SK-N-SH treated with all-trans-retinoic acid at 6 μM for 48 hours (cell line): ENCODE measurements around the gene CCND3.

Source experiments
- ATAC-seq: fragments of 200-7000 bp; cut with Tn5 transposase; 3 replicates; pipeline ENCODE4 v1.9.1; 2020; ENCODE audit warnings: mild to moderate bottlenecking, moderate library complexity
- ARNTL ChIP-seq: fragments of 450-650 bp; formaldehyde crosslinking; IDR thresholded peaks from 2 replicates; pipeline ENCODE4 v1.5.0; 2020; ENCODE audit warnings: low read depth, mild to moderate bottlenecking, moderate library complexity, borderline replicate concordance
- BACH2 ChIP-seq: fragments of 250-450 bp; sonication (Bioruptor Pico); IDR thresholded peaks from 2 replicates; pipeline ENCODE4 v1.9.0; 2021; ENCODE audit warnings: mild to moderate bottlenecking, borderline replicate concordance
- CREB5 ChIP-seq: fragments of 250-450 bp; sonication (Bioruptor Pico); IDR thresholded peaks from 2 replicates; pipeline ENCODE4 v1.5.1; 2020; ENCODE audit warnings: low read depth, mild to moderate bottlenecking, moderate library complexity
- CSDC2 ChIP-seq: fragments of 250-450 bp; sonication (Bioruptor Pico); IDR thresholded peaks from 2 replicates; pipeline ENCODE4 v1.5.0; 2020; ENCODE audit warnings: mild to moderate bottlenecking, moderate library complexity
- CSRNP3 ChIP-seq: fragments of 250-450 bp; sonication (Bioruptor Pico); IDR thresholded peaks from 2 replicates; pipeline ENCODE4 v1.5.1; 2021; ENCODE audit warnings: mild to moderate bottlenecking, moderate library complexity
- ESRRG ChIP-seq: fragments of 250-450 bp; sonication (Bioruptor Pico); IDR thresholded peaks from 2 replicates; pipeline ENCODE4 v1.6.1; 2021; ENCODE audit warnings: mild to moderate bottlenecking
- GLIS3 ChIP-seq: fragments of 250-450 bp; sonication (Bioruptor Pico); IDR thresholded peaks from 2 replicates; pipeline ENCODE4 v1.5.0; 2020; ENCODE audit warnings: mild to moderate bottlenecking, moderate library complexity
- ISL1 ChIP-seq: fragments of 250-450 bp; sonication (Bioruptor Pico); IDR thresholded peaks from 2 replicates; pipeline ENCODE4 v2.1.2; 2022; ENCODE audit warnings: mild to moderate bottlenecking, moderate library complexity
- OSR1 ChIP-seq: fragments of 250-450 bp; sonication (Bioruptor Pico); IDR thresholded peaks from 2 replicates; pipeline ENCODE4 v1.8.0; 2022; ENCODE audit warnings: moderate library complexity, mild to moderate bottlenecking, inconsistent platforms
- PATZ1 ChIP-seq: fragments of 250-450 bp; sonication (Bioruptor Pico); IDR thresholded peaks from 2 replicates; pipeline ENCODE4 v1.8.0; 2020; ENCODE audit warnings: mild to moderate bottlenecking, moderate library complexity, borderline replicate concordance
- PPARA ChIP-seq: fragments of 250-450 bp; sonication (Bioruptor Pico); IDR thresholded peaks from 2 replicates; pipeline ENCODE4 v1.5.0; 2020; ENCODE audit warnings: mild to moderate bottlenecking, borderline replicate concordance
- RARB ChIP-seq: fragments of 250-450 bp; sonication (Bioruptor Pico); IDR thresholded peaks from 2 replicates; pipeline ENCODE4 v1.8.0; 2021; ENCODE audit warnings: mild to moderate bottlenecking, moderate library complexity
- TCF4 ChIP-seq: fragments of 250-450 bp; sonication (Bioruptor Pico); IDR thresholded peaks from 2 replicates; pipeline ENCODE4 v1.8.0; 2021; ENCODE audit warnings: mild to moderate bottlenecking, moderate library complexity, borderline replicate concordance
- TOX ChIP-seq: fragments of 250-450 bp; sonication (Bioruptor Pico); IDR thresholded peaks from 2 replicates; pipeline ENCODE4 v1.8.0; 2021; ENCODE audit warnings: mild to moderate bottlenecking, moderate library complexity, borderline replicate concordance
- TSHZ2 ChIP-seq: fragments of 250-450 bp; sonication (Bioruptor Pico); IDR thresholded peaks from 2 replicates; pipeline ENCODE4 v1.5.0; 2020; ENCODE audit warnings: mild to moderate bottlenecking, moderate library complexity
- ZC3H10 ChIP-seq: fragments of 250-450 bp; sonication (Bioruptor Pico); IDR thresholded peaks from 2 replicates; pipeline ENCODE4 v1.5.1; 2021; ENCODE audit warnings: mild to moderate bottlenecking, moderate library complexity
- ZFP3 ChIP-seq: fragments of 250-450 bp; sonication (Bioruptor Pico); IDR thresholded peaks from 2 replicates; pipeline ENCODE4 v1.5.0; 2020; ENCODE audit warnings: mild to moderate bottlenecking, moderate library complexity
- ZFP30 ChIP-seq: fragments of 450-650 bp; formaldehyde crosslinking; IDR thresholded peaks from 2 replicates; pipeline ENCODE4 v1.5.0; 2022; ENCODE audit warnings: mild to moderate bottlenecking, moderate library complexity
- ZNF70 ChIP-seq: fragments of 450-650 bp; formaldehyde crosslinking; IDR thresholded peaks from 2 replicates; pipeline ENCODE4 v1.5.0; 2020; ENCODE audit warnings: mild to moderate bottlenecking, moderate library complexity
- ZNF8 ChIP-seq: fragments of 450-650 bp; formaldehyde crosslinking; IDR thresholded peaks from 2 replicates; pipeline ENCODE4 v1.5.0; 2020; ENCODE audit warnings: mild to moderate bottlenecking, moderate library complexity

The CCND3 gene

GRCh38 chr6:41941280-41942066 lies at the start of gene CCND3:
Gene CCND3 (minus strand): TSS chr6:41941808. CDS start chr6:41941649, 159 bp downstream.
- no peak for TF ChIP-seq CSRNP3 (CRISPR knock-in tag)
- TF ChIP-seq ZNF70 (CRISPR knock-in tag): no peak
- TF ChIP-seq, all 23 proteins: peak for 0
- ATAC-seq: peak; percentile 93

DNA sequence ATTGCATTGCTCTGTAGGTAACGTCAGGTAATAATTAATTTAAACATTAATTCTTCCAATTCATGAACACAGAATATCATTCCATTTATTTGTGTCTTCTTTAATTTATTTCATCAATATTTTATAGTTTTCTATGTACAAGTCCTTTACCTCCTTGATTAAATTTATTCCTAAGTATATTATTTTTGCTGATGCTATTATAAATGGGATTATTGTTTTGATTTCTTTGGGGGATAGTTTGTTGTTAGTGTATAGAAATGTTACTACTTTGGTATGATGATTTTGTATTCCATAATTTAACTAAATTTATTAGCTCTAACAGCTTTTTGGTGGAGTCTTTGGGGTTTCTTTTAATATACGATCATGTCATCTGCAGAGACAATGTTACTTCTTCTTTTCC lies 44.7 kb upstream of the CCND3 start:
- ATAC-seq: no peak
- TF ChIP-seq OSR1 (CRISPR knock-in tag) (no peak), ZC3H10 (CRISPR knock-in tag) (no peak), ZNF70 (CRISPR knock-in tag) (no peak), ARNTL (CRISPR knock-in tag) (no peak)

DNA sequence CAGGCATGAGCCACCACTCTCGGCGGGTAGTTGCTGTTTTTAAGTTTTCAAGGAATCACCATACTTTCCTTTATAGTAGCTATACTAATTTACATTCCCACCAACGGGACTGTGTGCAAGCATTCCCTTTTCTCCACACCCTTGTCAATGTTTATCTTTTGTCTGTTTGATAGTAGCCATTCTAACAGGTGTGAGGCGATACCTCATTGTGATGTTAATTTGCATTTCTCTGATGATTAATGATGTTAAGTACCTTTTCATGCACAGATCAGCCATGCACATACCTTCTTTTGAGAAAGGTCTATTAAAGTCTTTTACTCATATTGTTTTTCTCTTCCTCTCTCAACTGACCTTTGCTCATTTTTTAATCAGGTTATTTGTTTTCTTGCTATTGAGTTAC lies 43.0 kb upstream of the CCND3 start:
- TF ChIP-seq CSRNP3 (CRISPR knock-in tag): no peak
- no peak for TF ChIP-seq ZNF70 (CRISPR knock-in tag)
- no peak for TF ChIP-seq CREB5 (CRISPR knock-in tag)
- no peak for TF ChIP-seq CSDC2 (CRISPR knock-in tag)
- TF ChIP-seq GLIS3 (CRISPR knock-in tag): no peak
- TF ChIP-seq PATZ1: no peak
- no peak for TF ChIP-seq PPARA (CRISPR knock-in tag)
- TF ChIP-seq ZFP3 (CRISPR knock-in tag): no peak
- TF ChIP-seq ZFP30 (CRISPR knock-in tag): no peak
- ATAC-seq: no peak

- no peak for ATAC-seq
- TF ChIP-seq RARB (CRISPR knock-in tag) (no peak), BACH2 (CRISPR knock-in tag) (no peak), TSHZ2 (CRISPR knock-in tag) (no peak), GLIS3 (CRISPR knock-in tag) (no peak), TOX (CRISPR knock-in tag) (no peak), ZNF8 (CRISPR knock-in tag) (no peak), ZNF70 (CRISPR knock-in tag) (no peak), ISL1 (CRISPR knock-in tag) (no peak), ESRRG (no peak), OSR1 (CRISPR knock-in tag) (no peak), TCF4 (no peak), ARNTL (CRISPR knock-in tag) (no peak)
- TF ChIP-seq, all 23 proteins: peak for 0
Observed at GRCh38 chr6:41976794-41977484, 35.3 kb upstream of the CCND3 start.
